OCI-LY3 (cell line): Measurements from ENCODE around the gene KCTD5.

ENCODE experiments used
- H2AFZ ChIP-seq: fragments of 200-600, 300-600 bp; shearing (Covaris generic); 2 replicates; pipeline ENCODE4 v1.6.0; 2014; ENCODE audit warnings: antibody characterized with exemption, low read depth, low read length
- H3K27ac ChIP-seq: fragments of 200-600, 300-600 bp; sonication (generic); 2 replicates; pipeline ENCODE4 v1.5.1; 2014; ENCODE audit warnings: mild to moderate bottlenecking, low read length, moderate library complexity, mixed read lengths
- H3K27me3 ChIP-seq: fragments of 200-600, 300-600 bp; sonication (generic); 2 replicates; pipeline ENCODE4 v1.6.1; 2014; ENCODE audit warnings: low read depth, low read length, mixed read lengths
- H3K36me3 ChIP-seq: fragments of 200-600, 300-600 bp; sonication (generic); replicated peaks from 2 replicates; pipeline ENCODE3; 2014; ENCODE audit warnings: low read depth, low read length, mixed read lengths
- H3K4me1 ChIP-seq: fragments of 300-600, 200-600 bp; sonication (generic); 2 replicates; pipeline ENCODE4 v1.6.1; 2014; ENCODE audit warnings: low read length, mixed read lengths
- H3K4me2 ChIP-seq: fragments of 200-600, 300-600 bp; sonication (generic); 2 replicates; pipeline ENCODE4 v1.6.1; 2014; ENCODE audit warnings: low read length, mixed read lengths
- H3K4me3 ChIP-seq: fragments of 300-600, 200-600 bp; sonication (generic); 2 replicates; pipeline ENCODE4 v1.5.1; 2014; ENCODE audit warnings: antibody characterized with exemption, mild to moderate bottlenecking, low read length, moderate library complexity
- H3K79me2 ChIP-seq: fragments of 300-600, 200-600 bp; shearing (Covaris generic); 2 replicates; pipeline ENCODE4 v1.6.1; 2014; ENCODE audit warnings: mild to moderate bottlenecking, low read length, mixed read lengths
- H3K9ac ChIP-seq: fragments of 300-600, 200-600 bp; shearing (Covaris generic); 2 replicates; pipeline ENCODE4 v1.6.0; 2014; ENCODE audit warnings: mild to moderate bottlenecking, low read length, moderate library complexity
- H3K9me3 ChIP-seq: fragments of 200-600, 300-600 bp; shearing (Covaris generic); 2 replicates; pipeline ENCODE4 v1.6.1; 2014; ENCODE audit warnings: low read length, mixed read lengths; ENCODE audit not compliant: insufficient read depth
- H4K20me1 ChIP-seq: fragments of 200-600, 300-600 bp; sonication (generic); 2 replicates; pipeline ENCODE4 v1.6.1; 2016; ENCODE audit warnings: low read length, mixed read lengths; ENCODE audit not compliant: insufficient read depth
- CTCF ChIP-seq: fragments of 200-600, 300-600 bp; sonication (generic); IDR thresholded peaks from 2 replicates; pipeline ENCODE4 v1.5.1; 2014; ENCODE audit warnings: antibody characterized with exemption, low read length, low read depth
- EZH2phosphoT487 ChIP-seq: fragments of 200-600 bp; shearing (Covaris generic); IDR thresholded peaks from 2 replicates; pipeline ENCODE4 v1.6.1; 2018; ENCODE audit warnings: antibody characterized with exemption, mixed run types, low read depth

KCTD5 gene

GRCh38 chr16:2706611-2707311, 24.4 kb downstream of the KCTD5 start:
- H4K20me1 ChIP-seq, result peaks cover 11% of the 10 kb centered on the region
- TF ChIP-seq EZH2phosphoT487 (no peak), CTCF (no peak)
- H3K27ac ChIP-seq, result no peak overlapping the region
- H3K4me3 ChIP-seq, result no peak overlapping the region
- no peak overlapping the region for H3K9ac ChIP-seq
- no peak overlapping the region for H2AFZ ChIP-seq
- peaks cover 31% of the 10 kb centered on the region for H3K36me3 ChIP-seq
- no peak overlapping the region for H3K4me2 ChIP-seq
- no peaks in the 10 kb centered on the region for H3K9me3 ChIP-seq
- H3K27me3 ChIP-seq, result no peaks in the 10 kb centered on the region
- no peaks in the 10 kb centered on the region for H3K4me1 ChIP-seq
- no peaks in the 10 kb centered on the region; the same call in 1 of the 2 replicates for H3K79me2 ChIP-seq

- TF ChIP-seq EZH2phosphoT487, result no peak
- Histone ChIP-seq H4K20me1 (peaks cover 11% of the 10 kb centered on the region), H3K4me2 (no peak overlapping the region), H3K9ac (no peak overlapping the region), H3K27me3 (no peaks in the 10 kb centered on the region), H3K79me2 (no peaks in the 10 kb centered on the region), H3K4me3 (no peak overlapping the region), H3K4me1 (no peaks in the 10 kb centered on the region), H2AFZ (no peak overlapping the region), H3K9me3 (no peaks in the 10 kb centered on the region), H3K36me3 (peaks cover 24% of the 10 kb centered on the region), H3K27ac (no peak overlapping the region)
Measured at GRCh38 chr16:2707368-2708289, 25.3 kb downstream of the KCTD5 start.

GRCh38 chr16:2708290-2708639, 25.9 kb downstream of the KCTD5 start:
- TF ChIP-seq CTCF (no peak), EZH2phosphoT487 (no peak)
- no peaks in the 10 kb centered on the region for H3K4me1 ChIP-seq

GRCh38 chr16:2708955-2709587, 26.7 kb downstream of the KCTD5 start:
- no peak overlapping the region for H3K4me3 ChIP-seq
- no peak overlapping the region for H3K9ac ChIP-seq
- no peak overlapping the region for H3K4me2 ChIP-seq
- H2AFZ ChIP-seq, result no peak overlapping the region
- H3K36me3 ChIP-seq, result peaks cover 19% of the 10 kb centered on the region
- H3K27ac ChIP-seq, result no peak overlapping the region
- H3K27me3 ChIP-seq, result no peaks in the 10 kb centered on the region
- no peaks in the 10 kb centered on the region for H3K9me3 ChIP-seq
- H4K20me1 ChIP-seq, result peaks cover 9% of the 10 kb centered on the region
- no peaks in the 10 kb centered on the region for H3K4me1 ChIP-seq
- TF ChIP-seq CTCF, result no peak
- no peak for TF ChIP-seq EZH2phosphoT487
- H3K79me2 ChIP-seq, result no peaks in the 10 kb centered on the region

More at GRCh38 chr16:2708290-2708639, 25.9 kb downstream of the KCTD5 start:
- Histone ChIP-seq H3K9me3 (no peaks in the 10 kb centered on the region), H3K79me2 (no peaks in the 10 kb centered on the region), H4K20me1 (peaks cover 9% of the 10 kb centered on the region), H3K9ac (no peak overlapping the region), H2AFZ (no peak overlapping the region), H3K27ac (no peak overlapping the region), H3K4me2 (no peak overlapping the region), H3K27me3 (no peaks in the 10 kb centered on the region), H3K36me3 (peaks cover 19% of the 10 kb centered on the region), H3K4me3 (no peak overlapping the region)
